GM12878 (cell line): Measurements from ENCODE around the gene ACYP2. TPM values are rescaled to one million over a fixed set of nuclear protein-coding genes. Genes with fewer than 3 reads are reported as not detected.
A peak's percentile ranks its signal among the peaks of the same experiment; 100 is the strongest.

Source experiments
- ATAC-seq: fragments of 200-7000 bp; cut with Tn5 transposase; 3 replicates; pipeline ENCODE4 v1.9.1; 2020; ENCODE audit warnings: mild to moderate bottlenecking, moderate library complexity
- BruUV-seq: library from RNA; stranded (reverse); fragments of 400-500 nt; replicated peaks from 2 replicates; lab custom pipeline; 2021; lab: Mats Ljungman, UMichigan
- CTCF ChIA-PET: fragments of 300-600 bp; sonication (Branson Sonifier 250); formaldehyde crosslinking; extraction: SDS; loops from one replicate; lab custom pipeline; 2021; ENCODE audit warnings: inconsistent platforms; lab: Yijun Ruan, JAX
- POLR2A ChIA-PET: fragments of 350-600 bp; formaldehyde crosslinking; extraction: SDS; loops from one replicate; lab custom pipeline; 2021; ENCODE audit warnings: inconsistent platforms; lab: Charles Lee
- RAD21 ChIA-PET: fragments of 300-600 bp; sonication (Branson Sonifier 250); formaldehyde crosslinking; loops from one replicate; lab custom pipeline; 2023; ENCODE audit warnings: antibody characterized with exemption; ENCODE audit not compliant: unreplicated experiment; lab: Charles Lee
- SMC1A ChIA-PET: fragments of 300-600 bp; sonication (Branson Sonifier 250); formaldehyde crosslinking; loops from one replicate; lab custom pipeline; 2023; ENCODE audit not compliant: unreplicated experiment, uncharacterized antibody; lab: Charles Lee
- DNase-seq: peaks from one replicate; pipeline ENCODE4 v3.0.0-alpha.2; 2011; ENCODE audit warnings: low read depth, low spot score
- FAIRE-seq: peaks from 3 replicates; lab custom pipeline; 2011; peaks lifted over from hg19 to GRCh38; lab: Jason Lieb, UNC
- H2AFZ ChIP-seq: 2 replicates; pipeline ENCODE4 v1.6.0; 2011; ENCODE audit warnings: low read depth, low read length, control low read depth; ENCODE audit not compliant: control insufficient read depth
- H3K27ac ChIP-seq: 2 replicates; pipeline ENCODE4 v1.5.1; 2011; ENCODE audit warnings: control low read depth; ENCODE audit not compliant: control insufficient read depth, insufficient read depth
- H3K27me3 ChIP-seq, 2 experiments: replicated peaks in 1 of 2; 2 replicates each; pipeline versions ENCODE4 v1.6.0 to v1.6.1; 2011; ENCODE audit warnings: low read length in 1 of 2; ENCODE audit not compliant: control insufficient read depth in 2 of 2, insufficient read depth in 2 of 2
- H3K36me3 ChIP-seq, 2 experiments: 2 replicates each; pipeline ENCODE4 v1.5.1; 2011; ENCODE audit warnings: low read length in 1 of 2; ENCODE audit not compliant: control insufficient read depth in 2 of 2, insufficient read depth in 2 of 2
- H3K4me1 ChIP-seq: 2 replicates; pipeline ENCODE4 v1.6.1; 2011; ENCODE audit warnings: mild to moderate bottlenecking, low read length, moderate library complexity, mixed read lengths; ENCODE audit not compliant: control insufficient read depth, insufficient read depth
- H3K4me2 ChIP-seq: 2 replicates; pipeline ENCODE4 v1.6.0; 2011; ENCODE audit warnings: control low read depth; ENCODE audit not compliant: control insufficient read depth, insufficient read depth
- H3K4me3 ChIP-seq: fragments of 200-600 bp; sonication (generic); 2 replicates; pipeline ENCODE4 v1.5.1; 2016
- H3K79me2 ChIP-seq: 2 replicates; pipeline ENCODE4 v1.6.0; 2011; ENCODE audit warnings: low read length; ENCODE audit not compliant: control insufficient read depth, insufficient read depth
- H3K9ac ChIP-seq: 2 replicates; pipeline ENCODE4 v1.8.0; 2011; ENCODE audit warnings: low read length, control low read depth, mixed read lengths; ENCODE audit not compliant: control insufficient read depth, insufficient read depth
- H3K9me3 ChIP-seq: replicated peaks from 3 replicates; pipeline ENCODE4 v1.5.1; 2011; ENCODE audit warnings: mild to moderate bottlenecking, low read length; ENCODE audit not compliant: control insufficient read depth, insufficient read depth
- H4K20me1 ChIP-seq: 2 replicates; pipeline ENCODE4 v1.6.0; 2011; ENCODE audit not compliant: control insufficient read depth, insufficient read depth
- BCL11A ChIP-seq: IDR thresholded peaks from 2 replicates; pipeline ENCODE4 v1.6.1; 2011; ENCODE audit warnings: low read depth, low read length
- CEBPB ChIP-seq, 2 experiments: fragments of 150-350 bp in 1 of 2; IDR thresholded peaks; 2 replicates each; pipeline ENCODE4 v1.6.1; 2012 to 2014; ENCODE audit warnings: low read depth in 2 of 2, low read length in 2 of 2, borderline replicate concordance in 1 of 2, inconsistent platforms in 1 of 2
- CREM ChIP-seq: IDR thresholded peaks from 2 replicates; pipeline ENCODE4 v1.6.1; 2014; ENCODE audit warnings: antibody characterized with exemption, low read depth
- DPF2 ChIP-seq: fragments of 450-650 bp; IDR thresholded peaks from 2 replicates; pipeline ENCODE4 v1.6.1; 2017; ENCODE audit warnings: mild to moderate bottlenecking
- EZH2 ChIP-seq: IDR thresholded peaks from 2 replicates; pipeline ENCODE4 v1.6.1; 2012; ENCODE audit warnings: low read depth, mild to moderate bottlenecking, control low read depth, inconsistent platforms, low read length, borderline replicate concordance; ENCODE audit not compliant: control insufficient read depth
- FOXK2 ChIP-seq: fragments of 450-650 bp; IDR thresholded peaks from 2 replicates; pipeline ENCODE4 v1.6.1; 2017; ENCODE audit warnings: mild to moderate bottlenecking, moderate library complexity
- HDAC2 ChIP-seq: fragments of 200-600 bp; sonication (generic); IDR thresholded peaks from 2 replicates; pipeline ENCODE4 v1.6.1; 2017
- IRF4 ChIP-seq: IDR thresholded peaks from 2 replicates; pipeline ENCODE4 v1.6.1; 2011; ENCODE audit warnings: low read depth, low read length
- IRF5 ChIP-seq: fragments of 450-650 bp; IDR thresholded peaks from 2 replicates; pipeline ENCODE4 v1.6.1; 2017; ENCODE audit warnings: borderline replicate concordance
- KAT2A ChIP-seq: conservative IDR thresholded peaks from 2 replicates; pipeline ENCODE4 v1.6.1; 2011; ENCODE audit warnings: low read depth, low read length; ENCODE audit not compliant: control insufficient read depth
- PML ChIP-seq: IDR thresholded peaks from 2 replicates; pipeline ENCODE4 v1.6.1; 2012; ENCODE audit warnings: low read length, inconsistent platforms
- POU2F2 ChIP-seq: IDR thresholded peaks from 3 replicates; pipeline ENCODE4 v1.6.1; 2011; ENCODE audit warnings: low read depth, mild to moderate bottlenecking, low read length, borderline replicate concordance
- RB1 ChIP-seq: fragments of 450-650 bp; formaldehyde crosslinking; IDR thresholded peaks from 2 replicates; pipeline ENCODE4 v1.6.1; 2017; ENCODE audit warnings: mild to moderate bottlenecking, borderline replicate concordance
- RUNX3 ChIP-seq: IDR thresholded peaks from 2 replicates; pipeline ENCODE4 v1.6.1; 2012; ENCODE audit warnings: low read length, inconsistent platforms
- SMC3 ChIP-seq: IDR thresholded peaks from 2 replicates; pipeline ENCODE4 v1.6.1; 2011; ENCODE audit warnings: low read length, improper control_type of control experiment, borderline replicate concordance
- SP1 ChIP-seq: IDR thresholded peaks from one replicate; pipeline ENCODE4 v1.6.1; 2011; ENCODE audit warnings: low read depth, low read length
- SPI1 ChIP-seq: IDR thresholded peaks from 2 replicates; pipeline ENCODE4 v1.6.1; 2011; ENCODE audit warnings: low read depth, mild to moderate bottlenecking, low read length, moderate library complexity, borderline replicate concordance; ENCODE audit not compliant: insufficient read depth
- ZNF207 ChIP-seq: fragments of 450-650 bp; IDR thresholded peaks from 2 replicates; pipeline ENCODE4 v1.6.1; 2014; ENCODE audit warnings: antibody characterized with exemption, mild to moderate bottlenecking, borderline replicate concordance
- WGBS: methylation state at CpG from one replicate; pipeline ENCODE4 v1.1.6; 2016; ENCODE audit warnings: low lambda C conversion rate; ENCODE audit not compliant: insufficient replicate concordance, insufficient coverage; ENCODE audit errors: missing lambda C conversion rate; 5-methylcytosine and 5-hydroxymethylcytosine counted together
- in situ Hi-C: fragments of 300-500 bp; cut with MboI; formaldehyde crosslinking; loops from 9 replicates; pipeline ENCODE4 v1.14.3; 2018; ENCODE audit warnings: mixed read lengths
- intact Hi-C: fragments of 100-400 bp; cut with micrococcal nuclease; formaldehyde crosslinking; loops from one replicate; pipeline ENCODE4 v1.14.2; 2022; ENCODE audit not compliant: unreplicated experiment
- polyA plus RNA-seq, 11 experiments: library from polyadenylated mRNA; depleted of rRNA in 4 of 11; unstranded in 6 of 11; stranded (reverse) in 5 of 11; fragments of >200 nt; fragmentation: Nextera tagmentation in 4 of 11; fragmentation: Illumina TruSeq in 1 of 11; extraction: Ambion mirVana in 4 of 11; extraction: Trizol in 1 of 11; gene quantifications; 1 replicate in 1 of 11; 2 replicates in 10 of 11; pipeline versions ENCODE4 v1.2.1 to v1.2.3, GENCODE V29; 2011 to 2016; ENCODE audit warnings: inconsistent platforms in 2 of 11, missing spikeins in 2 of 11, low read depth in 1 of 11
- total RNA-seq, 4 experiments: library from RNA; depleted of rRNA in 3 of 4; stranded (reverse); fragments of >200 nt in 3 of 4; fragmentation: Illumina TruSeq in 1 of 4; extraction: Trizol in 1 of 4; gene quantifications; 2 replicates each; pipeline versions ENCODE4 v1.2.1 to v1.2.3, GENCODE V29; 2013 to 2021
- TF ChIP-seq, protein P1 (sequence below): fragments of 150-350 bp; IDR thresholded peaks from 2 replicates; pipeline ENCODE4 v1.6.1; 2016; ENCODE audit warnings: low read depth, low read length
- TF ChIP-seq, protein P2 (sequence below): fragments of 450-650 bp; IDR thresholded peaks from 2 replicates; pipeline ENCODE4 v1.6.1; 2017; ENCODE audit warnings: low read depth, mild to moderate bottlenecking, moderate library complexity

Gene ACYP2
- total and polyA plus RNA-seq, 10 of the 15 experiments (the other 5 are each of a cell fraction or from before 2014, with no cell fraction given), result 4.2 to 16.3 (median 9.0) TPM

DNA sequence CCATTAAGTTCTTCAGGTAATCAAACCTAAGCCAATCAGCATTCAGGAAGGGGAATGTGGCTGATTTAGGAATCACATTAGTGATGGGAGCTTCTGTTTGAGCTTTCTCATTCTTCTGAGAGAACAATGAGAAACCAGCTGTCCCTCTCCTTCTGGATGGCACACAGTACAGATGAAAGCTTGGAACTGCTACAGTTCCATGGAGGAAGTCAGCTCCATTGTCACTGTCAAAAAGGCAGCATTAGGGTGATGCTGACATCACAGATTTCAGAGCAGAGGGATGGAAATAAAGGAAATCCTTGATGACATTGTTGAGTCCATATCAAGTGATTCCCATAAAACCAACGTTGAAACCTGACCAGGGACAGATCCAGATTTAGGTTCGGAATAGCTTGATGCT, 36.1 kb upstream of the ACYP2 start:
- ChIA-PET RAD21 (no interaction called here), POLR2A (interaction anchor here (1.8 kb wide), 1 partner anchor 10 kb away, joined by 6 read pairs; no protein-coding TSS in a partner anchor), CTCF (interaction anchor here (1.0 kb wide), 1 partner anchor 27 kb away, joined by 3 read pairs; no protein-coding TSS in a partner anchor), SMC1A (interaction anchor here (0.6 to 4.3 kb wide), 2 partner anchors 14 to 338 kb away, joined by 3 to 21 read pairs; no protein-coding TSS in a partner anchor)
- no TSS peak for BruUV-seq
- WGBS, result 22% methylated on average over 2 of the region's 2 CpGs
- no peaks in the 10 kb centered on the region for H4K20me1 ChIP-seq
- no peak for DNase-seq
- in situ Hi-C loops (no loop called here), intact Hi-C loops (no loop called here)
- H3K27me3 ChIP-seq, result peaks cover 0 to 3% of the 10 kb centered on the region in 2 experiments; a peak in 1 of 4 replicates
- no peak overlapping the region for H3K27ac ChIP-seq
- no peak overlapping the region for H3K9ac ChIP-seq
- H3K79me2 ChIP-seq, result no peaks in the 10 kb centered on the region
- FAIRE-seq, result peak; percentile 23
- no peak overlapping the region for H2AFZ ChIP-seq
- no peak overlapping the region for H3K4me3 ChIP-seq
- no peaks in the 10 kb centered on the region for H3K9me3 ChIP-seq
- no peak overlapping the region for H3K4me2 ChIP-seq
- peaks cover 8% of the 10 kb centered on the region for H3K4me1 ChIP-seq
- no peaks in the 10 kb centered on the region; a peak in 1 of 4 replicates for H3K36me3 ChIP-seq
- TF ChIP-seq IRF5 (no peak), FOXK2 (no peak), HDAC2 (no peak), KAT2A (no peak), SMC3 (no peak), EZH2 (no peak), DPF2 (no peak), IRF4 (no peak), POU2F2 (no peak), CREM (no peak), PML (no peak), SPI1 (no peak), ZNF207 (no peak), SP1 (no peak), RUNX3 (no peak), BCL11A (no peak), CEBPB (IDR thresholded peaks at IDR 0.05; ENCODE audit: borderline replicate concordance in 1 of 2, low read depth in 2 of 2, low read length in 2 of 2) (no peak), RB1 (no peak)
- TF ChIP-seq, protein P1, sequence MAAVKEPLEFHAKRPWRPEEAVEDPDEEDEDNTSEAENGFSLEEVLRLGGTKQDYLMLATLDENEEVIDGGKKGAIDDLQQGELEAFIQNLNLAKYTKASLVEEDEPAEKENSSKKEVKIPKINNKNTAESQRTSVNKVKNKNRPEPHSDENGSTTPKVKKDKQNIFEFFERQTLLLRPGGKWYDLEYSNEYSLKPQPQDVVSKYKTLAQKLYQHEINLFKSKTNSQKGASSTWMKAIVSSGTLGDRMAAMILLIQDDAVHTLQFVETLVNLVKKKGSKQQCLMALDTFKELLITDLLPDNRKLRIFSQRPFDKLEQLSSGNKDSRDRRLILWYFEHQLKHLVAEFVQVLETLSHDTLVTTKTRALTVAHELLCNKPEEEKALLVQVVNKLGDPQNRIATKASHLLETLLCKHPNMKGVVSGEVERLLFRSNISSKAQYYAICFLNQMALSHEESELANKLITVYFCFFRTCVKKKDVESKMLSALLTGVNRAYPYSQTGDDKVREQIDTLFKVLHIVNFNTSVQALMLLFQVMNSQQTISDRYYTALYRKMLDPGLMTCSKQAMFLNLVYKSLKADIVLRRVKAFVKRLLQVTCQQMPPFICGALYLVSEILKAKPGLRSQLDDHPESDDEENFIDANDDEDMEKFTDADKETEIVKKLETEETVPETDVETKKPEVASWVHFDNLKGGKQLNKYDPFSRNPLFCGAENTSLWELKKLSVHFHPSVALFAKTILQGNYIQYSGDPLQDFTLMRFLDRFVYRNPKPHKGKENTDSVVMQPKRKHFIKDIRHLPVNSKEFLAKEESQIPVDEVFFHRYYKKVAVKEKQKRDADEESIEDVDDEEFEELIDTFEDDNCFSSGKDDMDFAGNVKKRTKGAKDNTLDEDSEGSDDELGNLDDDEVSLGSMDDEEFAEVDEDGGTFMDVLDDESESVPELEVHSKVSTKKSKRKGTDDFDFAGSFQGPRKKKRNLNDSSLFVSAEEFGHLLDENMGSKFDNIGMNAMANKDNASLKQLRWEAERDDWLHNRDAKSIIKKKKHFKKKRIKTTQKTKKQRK, result no peak
- TF ChIP-seq, protein P2, sequence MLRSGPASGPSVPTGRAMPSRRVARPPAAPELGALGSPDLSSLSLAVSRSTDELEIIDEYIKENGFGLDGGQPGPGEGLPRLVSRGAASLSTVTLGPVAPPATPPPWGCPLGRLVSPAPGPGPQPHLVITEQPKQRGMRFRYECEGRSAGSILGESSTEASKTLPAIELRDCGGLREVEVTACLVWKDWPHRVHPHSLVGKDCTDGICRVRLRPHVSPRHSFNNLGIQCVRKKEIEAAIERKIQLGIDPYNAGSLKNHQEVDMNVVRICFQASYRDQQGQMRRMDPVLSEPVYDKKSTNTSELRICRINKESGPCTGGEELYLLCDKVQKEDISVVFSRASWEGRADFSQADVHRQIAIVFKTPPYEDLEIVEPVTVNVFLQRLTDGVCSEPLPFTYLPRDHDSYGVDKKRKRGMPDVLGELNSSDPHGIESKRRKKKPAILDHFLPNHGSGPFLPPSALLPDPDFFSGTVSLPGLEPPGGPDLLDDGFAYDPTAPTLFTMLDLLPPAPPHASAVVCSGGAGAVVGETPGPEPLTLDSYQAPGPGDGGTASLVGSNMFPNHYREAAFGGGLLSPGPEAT, result no peak
- ATAC-seq, result no peak
